PC-3 (cell line): ENCODE data around the gene PPA1. TPM values are rescaled to one million over a fixed set of nuclear protein-coding genes. Genes with fewer than 3 reads are reported as not detected.

Experiments
- ATAC-seq: fragments of 200-7000 bp; cut with Tn5 transposase; 2 replicates; pipeline ENCODE4 v1.9.1; 2020; ENCODE audit warnings: mild to moderate bottlenecking, moderate library complexity
- BruUV-seq: library from RNA; stranded (reverse); fragments of 400-500 nt; replicated peaks from 2 replicates; lab custom pipeline; 2021; lab: Mats Ljungman, UMichigan
- CTCF ChIA-PET: fragments of 300-600 bp; sonication (Branson Sonifier 250); formaldehyde crosslinking; loops from one replicate; lab custom pipeline; 2022; ENCODE audit warnings: antibody characterized with exemption; lab: Charles Lee
- POLR2A ChIA-PET: fragments of 300-600 bp; sonication (Branson Sonifier 250); formaldehyde crosslinking; loops from one replicate; lab custom pipeline; 2022; ENCODE audit warnings: antibody characterized with exemption; ENCODE audit not compliant: unreplicated experiment; lab: Charles Lee
- DNase-seq: peaks from one replicate; pipeline ENCODE4 v3.0.0-alpha.2; 2015
- H2AFZ ChIP-seq: fragments of 300-600 bp; sonication (generic); 2 replicates; pipeline ENCODE4 v1.6.0; 2016; ENCODE audit warnings: antibody characterized with exemption, low read length
- H3F3A ChIP-seq: fragments of 300-600 bp; sonication (generic); one replicate; pipeline ENCODE4 v1.6.0; 2017; ENCODE audit warnings: antibody characterized with exemption, low read length, control low read depth, mild to moderate bottlenecking; ENCODE audit not compliant: unreplicated experiment
- H3K27ac ChIP-seq: fragments of 300-600 bp; sonication (generic); 2 replicates; pipeline ENCODE4 v1.5.1; 2016; ENCODE audit warnings: mild to moderate bottlenecking, low read length
- H3K27me3 ChIP-seq: fragments of 300-600 bp; sonication (generic); 2 replicates; pipeline ENCODE4 v1.6.1; 2016; ENCODE audit warnings: low read length, mixed read lengths
- H3K36me3 ChIP-seq: fragments of 300-600 bp; sonication (generic); 2 replicates; pipeline ENCODE4 v1.6.1; 2016; ENCODE audit warnings: low read depth, mixed run types, low read length, mixed read lengths
- H3K4me1 ChIP-seq: fragments of 300-600 bp; sonication (generic); 2 replicates; pipeline ENCODE4 v1.5.1; 2016; ENCODE audit warnings: low read length; ENCODE audit not compliant: insufficient read depth
- H3K4me2 ChIP-seq: fragments of 300-600 bp; sonication (generic); 2 replicates; pipeline ENCODE4 v1.6.0; 2016; ENCODE audit warnings: low read length
- H3K4me3 ChIP-seq: fragments of 300-600 bp; sonication (generic); 2 replicates; pipeline ENCODE4 v1.5.1; 2016; ENCODE audit warnings: mild to moderate bottlenecking, low read length, mixed read lengths
- H3K79me2 ChIP-seq: fragments of 300-600 bp; sonication (generic); 2 replicates; pipeline ENCODE4 v1.6.1; 2017; ENCODE audit warnings: low read length, mixed read lengths
- H3K9ac ChIP-seq: fragments of 300-600 bp; sonication (generic); 2 replicates; pipeline ENCODE4 v1.6.0; 2016; ENCODE audit warnings: mild to moderate bottlenecking, low read length
- H3K9me2 ChIP-seq: fragments of 300-600 bp; sonication (generic); replicated peaks from 2 replicates; pipeline ENCODE4 v1.6.1; 2016; ENCODE audit warnings: mixed run types, low read length, mixed read lengths
- H3K9me3 ChIP-seq: fragments of 300-600 bp; sonication (generic); 2 replicates; pipeline ENCODE4 v1.6.1; 2016; ENCODE audit warnings: low read length, mixed read lengths
- H4K20me1 ChIP-seq: fragments of 300-600 bp; sonication (generic); 2 replicates; pipeline ENCODE4 v1.6.1; 2016; ENCODE audit warnings: low read length, mixed read lengths
- EZH2 ChIP-seq: fragments of 300-600 bp; sonication (generic); IDR thresholded peaks from one replicate; pipeline ENCODE4 v1.6.1; 2017; ENCODE audit warnings: antibody characterized with exemption, mild to moderate bottlenecking, low read length; ENCODE audit not compliant: unreplicated experiment
- EZH2phosphoT487 ChIP-seq: fragments of 300-600 bp; sonication (generic); IDR thresholded peaks from 2 replicates; pipeline ENCODE4 v1.6.1; 2018; ENCODE audit warnings: mild to moderate bottlenecking, antibody characterized with exemption, low read length, borderline replicate concordance
- intact Hi-C: fragments of 100-400 bp; cut with micrococcal nuclease; formaldehyde crosslinking; loops from 2 replicates; pipeline ENCODE4 v1.9.0; 2023
- total RNA-seq: library from RNA; depleted of rRNA; stranded (reverse); fragments of >200 nt; gene quantifications from 2 replicates; pipeline ENCODE4 v1.2.3, GENCODE V29; 2014
- TF ChIP-seq, protein P1 (sequence below): fragments of 300-600 bp; sonication (generic); conservative IDR thresholded peaks from 2 replicates; pipeline ENCODE4 v1.5.1; 2017; ENCODE audit warnings: antibody characterized with exemption, low read depth, mild to moderate bottlenecking, low read length

Gene PPA1
- total RNA-seq, 1 experiment from 2014 or later = 440 TPM

DNA sequence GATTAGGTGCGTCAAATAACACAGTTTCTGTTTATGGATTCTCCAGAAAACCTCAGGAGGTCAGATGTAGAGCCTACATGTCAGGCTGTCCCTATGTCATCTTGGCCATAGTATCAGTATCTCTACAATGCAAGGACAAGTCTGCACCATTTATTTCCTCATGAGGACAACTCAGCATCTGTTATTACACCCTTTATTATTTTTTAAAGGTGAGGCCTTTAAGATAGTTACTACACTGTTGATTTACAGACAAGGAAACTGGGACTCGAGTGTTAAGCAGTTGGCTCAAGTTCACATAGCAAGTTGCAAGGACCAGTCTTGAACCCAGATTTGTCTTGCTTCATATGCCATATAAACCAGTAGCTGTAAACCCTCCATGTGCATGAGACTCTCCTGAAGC, 23.2 kb upstream of the PPA1 start:
- no peak overlapping the region for H3K4me2 ChIP-seq
- no peaks in the 10 kb centered on the region for H3F3A ChIP-seq
- H3K9ac ChIP-seq = no peak overlapping the region
- no peaks in the 10 kb centered on the region for H3K4me1 ChIP-seq
- CTCF ChIA-PET = no interaction called here
- no peaks in the 10 kb centered on the region for H3K36me3 ChIP-seq
- intact Hi-C loops = no loop called here
- no TSS peak for BruUV-seq
- DNase-seq (no peak), ATAC-seq (no peak)
- POLR2A ChIA-PET = no interaction called here
- no peaks in the 10 kb centered on the region for H3K79me2 ChIP-seq
- H3K27ac ChIP-seq = no peak overlapping the region
- no peaks in the 10 kb centered on the region for H3K9me2 ChIP-seq
- H3K9me3 ChIP-seq = 0 out of 2 replicates have a peak, but pooled peaks cover 7% of the 10 kb centered on the region
- no peak overlapping the region for H3K4me3 ChIP-seq
- TF ChIP-seq, protein P1, sequence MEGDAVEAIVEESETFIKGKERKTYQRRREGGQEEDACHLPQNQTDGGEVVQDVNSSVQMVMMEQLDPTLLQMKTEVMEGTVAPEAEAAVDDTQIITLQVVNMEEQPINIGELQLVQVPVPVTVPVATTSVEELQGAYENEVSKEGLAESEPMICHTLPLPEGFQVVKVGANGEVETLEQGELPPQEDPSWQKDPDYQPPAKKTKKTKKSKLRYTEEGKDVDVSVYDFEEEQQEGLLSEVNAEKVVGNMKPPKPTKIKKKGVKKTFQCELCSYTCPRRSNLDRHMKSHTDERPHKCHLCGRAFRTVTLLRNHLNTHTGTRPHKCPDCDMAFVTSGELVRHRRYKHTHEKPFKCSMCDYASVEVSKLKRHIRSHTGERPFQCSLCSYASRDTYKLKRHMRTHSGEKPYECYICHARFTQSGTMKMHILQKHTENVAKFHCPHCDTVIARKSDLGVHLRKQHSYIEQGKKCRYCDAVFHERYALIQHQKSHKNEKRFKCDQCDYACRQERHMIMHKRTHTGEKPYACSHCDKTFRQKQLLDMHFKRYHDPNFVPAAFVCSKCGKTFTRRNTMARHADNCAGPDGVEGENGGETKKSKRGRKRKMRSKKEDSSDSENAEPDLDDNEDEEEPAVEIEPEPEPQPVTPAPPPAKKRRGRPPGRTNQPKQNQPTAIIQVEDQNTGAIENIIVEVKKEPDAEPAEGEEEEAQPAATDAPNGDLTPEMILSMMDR = no peak
- no peak for TF ChIP-seq EZH2
- TF ChIP-seq EZH2phosphoT487 = no peak
- no peaks in the 10 kb centered on the region for H4K20me1 ChIP-seq
- H2AFZ ChIP-seq = no peak overlapping the region
- no peaks in the 10 kb centered on the region for H3K27me3 ChIP-seq

DNA sequence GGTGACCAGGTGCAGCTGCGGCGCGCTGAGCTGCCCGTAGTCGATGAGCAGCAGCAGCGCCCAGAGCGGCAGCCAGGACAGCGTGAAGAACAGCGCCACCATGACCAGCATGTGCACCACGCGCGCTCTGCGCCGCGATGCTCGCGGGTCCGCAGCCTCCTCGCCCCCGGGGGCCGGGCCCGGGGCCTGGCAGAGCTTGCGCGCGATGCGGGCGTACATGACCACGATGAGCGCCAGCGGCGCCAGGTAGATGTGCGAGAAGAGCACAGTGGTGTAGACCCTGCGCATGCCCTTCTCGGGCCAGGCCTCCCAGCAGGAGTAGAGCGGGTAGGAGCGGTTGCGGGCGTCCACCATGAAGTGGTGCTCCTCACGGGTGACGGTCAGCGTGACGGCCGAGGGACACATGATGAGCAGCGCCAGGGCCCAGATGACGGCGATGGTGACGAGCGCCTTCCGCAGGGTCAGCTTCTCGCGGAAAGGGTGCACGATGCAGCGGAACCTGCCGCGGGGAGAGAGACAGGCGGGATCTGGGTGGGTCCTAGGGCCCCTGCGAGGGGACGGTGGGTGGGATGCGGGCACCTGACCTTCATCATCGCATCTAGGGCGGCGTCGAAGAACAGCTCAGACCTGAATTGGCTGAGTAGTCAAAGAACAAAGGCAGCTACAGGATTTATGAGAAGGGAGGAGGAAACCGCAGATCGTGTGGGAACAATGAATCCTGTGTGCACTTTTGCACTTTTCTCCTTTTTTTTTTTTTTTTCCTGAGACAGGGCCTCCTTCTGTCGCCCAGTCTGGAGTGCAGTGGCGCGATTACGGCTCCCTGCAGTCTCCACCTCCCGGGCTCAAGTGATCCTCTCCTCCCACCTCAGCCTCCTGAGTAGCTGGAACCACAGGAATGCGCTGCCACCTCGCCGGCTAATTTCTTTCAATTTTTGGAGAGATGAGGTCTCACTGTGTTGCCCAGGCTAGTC, 22.4 kb upstream of the PPA1 start:
- Histone ChIP-seq H2AFZ (no peak overlapping the region), H3K79me2 (no peaks in the 10 kb centered on the region), H3K27me3 (no peaks in the 10 kb centered on the region), H3K9me3 (0 out of 2 replicates have a peak, but pooled peaks cover 4% of the 10 kb centered on the region), H3K27ac (no peak overlapping the region), H4K20me1 (no peaks in the 10 kb centered on the region), H3K36me3 (no peaks in the 10 kb centered on the region), H3F3A (no peaks in the 10 kb centered on the region), H3K4me1 (no peaks in the 10 kb centered on the region), H3K9me2 (no peaks in the 10 kb centered on the region), H3K9ac (no peak overlapping the region), H3K4me3 (no peak overlapping the region), H3K4me2 (no peak overlapping the region)
- DNase-seq (peak; percentile 65), ATAC-seq (no peak)
- ChIA-PET CTCF (no interaction called here), POLR2A (no interaction called here)
- no TSS peak for BruUV-seq
- intact Hi-C loops = no loop called here
- TF ChIP-seq EZH2 (no peak), EZH2phosphoT487 (no peak)
- TF ChIP-seq, protein P1 = no peak

DNA sequence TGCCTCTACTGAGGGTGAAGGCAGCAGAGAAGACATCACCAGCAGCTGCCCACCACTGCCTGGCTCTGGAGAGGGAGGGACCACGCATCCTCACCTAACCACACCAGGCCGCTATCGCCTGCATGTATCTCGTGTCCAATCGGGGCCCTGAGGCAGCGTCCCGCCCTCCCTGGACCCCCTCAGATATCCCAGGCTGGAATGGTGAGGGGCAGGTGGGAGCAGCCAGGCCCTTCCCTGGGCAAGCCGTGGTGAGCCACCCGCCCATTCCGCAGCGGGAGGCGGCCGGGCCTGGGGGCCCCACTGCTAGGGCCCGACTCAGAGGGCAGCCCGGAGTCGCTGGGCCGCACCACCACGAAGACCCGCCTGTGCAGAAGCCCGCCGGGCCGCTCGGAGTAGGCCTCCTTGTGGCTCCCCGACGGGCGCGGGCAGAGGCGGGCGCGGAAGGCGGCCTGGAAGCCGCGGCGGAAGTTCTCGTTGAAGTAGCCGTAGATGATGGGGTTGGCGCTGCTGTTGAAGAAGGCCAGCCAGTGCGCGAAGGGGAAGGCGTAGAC, 21.6 kb upstream of the PPA1 start:
- POLR2A ChIA-PET = no interaction called here

More for the DNA sequence above, 21.6 kb upstream of the PPA1 start:
- CTCF ChIA-PET = no interaction called here
- Histone ChIP-seq H2AFZ (no peak overlapping the region), H4K20me1 (no peaks in the 10 kb centered on the region), H3K9ac (no peak overlapping the region), H3K4me1 (no peaks in the 10 kb centered on the region), H3K36me3 (no peaks in the 10 kb centered on the region), H3K27me3 (no peaks in the 10 kb centered on the region), H3K9me2 (no peaks in the 10 kb centered on the region), H3K4me3 (no peak overlapping the region), H3K27ac (no peak overlapping the region), H3F3A (no peaks in the 10 kb centered on the region), H3K4me2 (no peak overlapping the region), H3K9me3 (0 out of 2 replicates have a peak, but pooled peaks cover 4% of the 10 kb centered on the region), H3K79me2 (no peaks in the 10 kb centered on the region)
- TF ChIP-seq, protein P1 = no peak
- TF ChIP-seq EZH2 (no peak), EZH2phosphoT487 (no peak)
- no TSS peak for BruUV-seq
- ATAC-seq (no peak), DNase-seq (no peak)
- intact Hi-C loops = no loop called here
